22Rv1 (cell line): ENCODE results near the gene SNX18.

ENCODE experiments used
- ZFX ChIP-seq: fragments of 450-650 bp; IDR thresholded peaks from 2 replicates; pipeline ENCODE4 v1.6.1; 2017; ENCODE audit warnings: antibody characterized with exemption, borderline replicate concordance
- TF ChIP-seq, protein P1 (sequence below): fragments of 450-650 bp; IDR thresholded peaks from 2 replicates; pipeline ENCODE4 v1.5.1; 2017; ENCODE audit warnings: mild to moderate bottlenecking

GRCh38 chr5:54524082-54524481 lies 6.5 kb downstream of the SNX18 start:
- TF ChIP-seq, protein P1, sequence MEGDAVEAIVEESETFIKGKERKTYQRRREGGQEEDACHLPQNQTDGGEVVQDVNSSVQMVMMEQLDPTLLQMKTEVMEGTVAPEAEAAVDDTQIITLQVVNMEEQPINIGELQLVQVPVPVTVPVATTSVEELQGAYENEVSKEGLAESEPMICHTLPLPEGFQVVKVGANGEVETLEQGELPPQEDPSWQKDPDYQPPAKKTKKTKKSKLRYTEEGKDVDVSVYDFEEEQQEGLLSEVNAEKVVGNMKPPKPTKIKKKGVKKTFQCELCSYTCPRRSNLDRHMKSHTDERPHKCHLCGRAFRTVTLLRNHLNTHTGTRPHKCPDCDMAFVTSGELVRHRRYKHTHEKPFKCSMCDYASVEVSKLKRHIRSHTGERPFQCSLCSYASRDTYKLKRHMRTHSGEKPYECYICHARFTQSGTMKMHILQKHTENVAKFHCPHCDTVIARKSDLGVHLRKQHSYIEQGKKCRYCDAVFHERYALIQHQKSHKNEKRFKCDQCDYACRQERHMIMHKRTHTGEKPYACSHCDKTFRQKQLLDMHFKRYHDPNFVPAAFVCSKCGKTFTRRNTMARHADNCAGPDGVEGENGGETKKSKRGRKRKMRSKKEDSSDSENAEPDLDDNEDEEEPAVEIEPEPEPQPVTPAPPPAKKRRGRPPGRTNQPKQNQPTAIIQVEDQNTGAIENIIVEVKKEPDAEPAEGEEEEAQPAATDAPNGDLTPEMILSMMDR = no peak
- no peak for TF ChIP-seq ZFX
